HT1080 (cell line): Measurements from ENCODE around the gene ISY1. TPM values are rescaled to one million over a fixed set of nuclear protein-coding genes. Genes with fewer than 3 reads are reported as not detected.
"Not testable (repeated sequence)": the region's sequence is repeated elsewhere in the genome, so short reads cannot be mapped to it uniquely, and the experiment has no call there.

Experiments
- DNase-seq: peaks from one replicate; pipeline ENCODE4 v3.0.0-alpha.2; 2015; ENCODE audit warnings: low read depth
- polyA plus RNA-seq, 2 experiments: library from polyadenylated mRNA; depleted of rRNA; stranded (reverse); fragments of >200 nt; gene quantifications; 2 replicates each; pipeline ENCODE4 v1.2.3, GENCODE V29; 2015
- total RNA-seq: library from RNA; depleted of rRNA; stranded (reverse); fragments of >200 nt; shearing (Covaris generic); gene quantifications from 2 replicates; pipeline ENCODE4 v1.2.3, GENCODE V29; 2014; rRNA removed

Gene ISY1
- total RNA-seq, result 88.6 and 97.6 TPM in 2 replicates
- 71.0 and 80.6 TPM in 2 replicates for polyA plus RNA-seq (2015; cell fraction: cytosol; rRNA removed)
- 31.2 and 47.3 TPM in 2 replicates for polyA plus RNA-seq (2015; cell fraction: nucleus; rRNA removed)

DNA sequence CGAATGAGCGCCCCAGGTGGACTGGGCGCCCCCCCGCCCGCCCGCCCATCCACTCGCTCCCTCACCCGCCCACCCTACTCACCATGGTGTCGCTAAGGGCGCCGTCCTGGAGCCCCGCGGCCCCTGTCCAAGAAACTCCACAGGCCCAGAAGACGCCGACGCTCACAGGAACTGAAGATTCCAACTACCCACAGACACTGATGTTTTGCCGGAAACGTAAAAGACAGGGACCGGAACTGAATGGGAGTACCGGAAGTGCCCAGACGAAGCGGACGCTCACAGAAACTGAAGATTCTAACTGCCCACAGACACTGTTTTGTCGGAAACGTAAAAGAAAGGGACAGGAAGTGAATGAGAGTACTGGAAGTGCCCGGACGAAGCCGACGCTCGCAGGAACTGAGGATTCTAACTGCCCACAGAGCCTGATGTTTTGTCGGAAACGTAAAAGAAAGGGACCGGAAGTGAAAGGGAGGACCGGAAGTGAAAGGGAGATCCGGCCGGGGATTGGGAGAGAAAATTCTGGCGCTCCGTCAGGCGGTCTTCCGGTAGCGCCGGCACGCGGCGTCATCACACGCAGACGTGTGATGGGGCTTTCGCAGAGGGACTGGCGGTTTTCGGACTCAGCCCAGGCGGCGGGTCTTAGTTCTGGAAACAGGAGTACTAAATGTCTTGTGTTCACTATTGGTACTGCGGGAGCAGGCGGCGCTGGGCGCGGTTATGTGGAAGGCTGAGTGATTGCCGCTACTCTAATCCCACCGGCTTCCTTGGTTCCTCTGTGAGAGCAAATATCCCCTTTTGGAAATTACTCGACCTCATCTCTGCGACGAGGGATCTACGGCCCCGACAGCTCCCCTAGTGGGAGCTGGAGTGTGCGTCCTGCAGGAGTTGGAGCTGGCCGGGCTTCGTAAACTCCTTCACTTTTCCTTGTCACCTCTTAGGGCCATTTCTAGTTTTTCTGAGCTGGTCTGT is at the start of gene ISY1:
Gene ISY1 (minus strand): TSS at position 173 of the 969 bp plus-strand sequence. CDS start 88 bp downstream, at position 85.
- DNase-seq, result peak; percentile 99

DNA sequence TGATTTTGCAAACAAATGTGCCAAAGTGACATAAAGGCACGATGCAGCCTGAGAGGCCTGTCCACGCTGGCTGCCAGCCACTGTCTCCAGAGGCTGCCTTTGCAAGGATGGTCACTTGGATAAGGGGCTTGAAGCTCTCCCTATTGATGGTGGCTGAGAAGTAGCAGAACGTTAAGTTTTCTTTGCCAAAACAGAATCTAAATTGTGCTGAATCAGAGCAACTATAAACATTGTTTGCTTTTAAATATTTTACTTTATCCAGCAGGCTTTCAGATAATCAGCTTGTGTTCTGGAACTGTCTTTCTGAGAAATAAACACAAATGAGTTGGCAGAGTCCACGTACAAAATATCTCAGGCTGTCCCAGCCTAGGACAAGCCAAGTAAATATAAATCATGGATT is 46.6 kb upstream of the ISY1 start:
- no peak for DNase-seq

DNA sequence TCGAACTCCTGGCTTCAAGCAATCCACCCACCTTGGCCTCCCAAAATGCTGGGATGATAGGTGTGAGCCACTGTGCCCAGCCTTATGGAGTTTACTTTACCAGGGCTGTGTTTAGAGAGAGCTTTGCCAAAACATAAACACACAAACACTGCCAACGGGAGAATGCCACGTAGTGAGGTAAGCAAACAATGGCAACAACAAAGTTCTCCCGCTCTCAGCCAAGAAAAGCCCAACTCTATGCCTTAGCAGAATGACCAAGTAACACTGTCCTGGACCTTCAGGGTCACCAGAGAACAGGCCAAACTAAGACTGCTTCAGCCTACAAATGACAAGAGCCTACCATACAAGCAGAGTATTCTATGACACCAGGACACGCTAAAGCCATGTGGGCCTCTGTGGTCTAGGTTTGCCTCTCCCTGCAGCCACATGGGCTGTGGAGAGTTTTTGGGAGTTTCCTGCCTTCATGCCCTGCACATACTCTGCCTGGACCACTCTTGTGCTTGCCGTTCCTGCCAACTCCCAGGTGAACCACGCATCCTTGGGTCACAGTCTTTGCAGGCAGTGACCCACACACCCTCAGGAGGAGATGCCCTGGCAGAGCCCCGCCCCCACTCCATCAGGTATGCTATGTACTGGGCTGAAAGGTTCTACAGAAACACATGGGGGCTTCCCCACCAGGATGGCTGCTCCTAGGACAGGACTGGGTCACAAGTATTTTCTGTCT is 44.4 kb upstream of the ISY1 start:
- no peak for DNase-seq

DNA sequence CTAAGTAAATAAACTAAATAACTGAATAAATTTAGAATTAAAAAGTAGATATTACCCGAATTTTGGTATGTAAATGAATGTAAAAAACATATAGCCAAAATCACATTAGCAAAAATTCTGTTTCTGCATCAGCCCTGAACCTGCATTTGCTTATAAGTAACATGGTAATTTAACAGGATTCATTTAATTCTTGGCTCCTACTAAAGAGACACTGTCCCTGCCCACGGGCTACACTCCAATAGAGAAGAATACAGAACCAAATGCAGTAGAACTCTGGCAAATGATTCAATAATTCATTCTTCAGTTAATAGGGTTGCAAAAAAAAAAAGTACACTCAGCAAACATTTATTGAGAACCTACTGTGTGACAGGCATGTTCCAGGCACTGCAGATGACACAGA is 43.6 kb upstream of the ISY1 start:
- DNase-seq, result no peak

DNA sequence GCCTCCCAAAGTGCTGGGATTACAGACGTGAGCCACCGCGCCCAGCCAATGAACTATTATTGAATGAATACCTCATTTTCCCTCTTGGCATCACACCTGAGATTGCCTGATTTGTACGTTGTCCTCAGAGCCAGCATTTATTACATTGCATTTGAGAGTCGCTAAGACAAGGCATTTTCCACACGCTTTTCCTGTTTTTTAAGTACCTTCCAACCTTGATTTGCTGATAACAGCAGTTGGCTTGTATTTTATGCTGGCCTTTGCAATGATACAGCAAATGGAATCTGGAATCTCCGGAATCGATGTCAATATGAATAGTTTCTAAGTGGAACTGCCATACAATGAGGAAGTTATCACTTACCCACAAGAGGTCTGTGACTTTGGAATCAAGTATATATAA is 38.5 kb upstream of the ISY1 start:
- no peak for DNase-seq

DNA sequence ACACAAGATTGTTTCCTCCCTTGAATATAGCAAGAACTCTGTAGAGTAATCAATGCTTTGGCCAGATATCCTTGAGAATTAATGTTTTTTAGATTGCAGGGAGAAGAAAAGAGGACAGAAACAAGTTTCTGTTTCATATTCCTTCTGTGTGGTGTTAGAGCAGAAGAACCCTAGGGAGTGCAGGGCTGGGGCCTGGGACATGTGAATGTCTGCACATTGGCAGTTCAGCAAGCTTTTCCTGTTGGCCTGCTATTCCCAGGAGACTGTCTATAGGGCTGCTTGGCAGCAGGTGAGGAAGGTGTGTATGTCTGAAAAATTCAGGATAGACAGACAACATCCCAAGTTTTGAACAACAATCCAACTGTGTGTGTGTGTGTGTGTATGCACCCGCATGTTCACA is 36.5 kb upstream of the ISY1 start:
- DNase-seq, result no peak

DNA sequence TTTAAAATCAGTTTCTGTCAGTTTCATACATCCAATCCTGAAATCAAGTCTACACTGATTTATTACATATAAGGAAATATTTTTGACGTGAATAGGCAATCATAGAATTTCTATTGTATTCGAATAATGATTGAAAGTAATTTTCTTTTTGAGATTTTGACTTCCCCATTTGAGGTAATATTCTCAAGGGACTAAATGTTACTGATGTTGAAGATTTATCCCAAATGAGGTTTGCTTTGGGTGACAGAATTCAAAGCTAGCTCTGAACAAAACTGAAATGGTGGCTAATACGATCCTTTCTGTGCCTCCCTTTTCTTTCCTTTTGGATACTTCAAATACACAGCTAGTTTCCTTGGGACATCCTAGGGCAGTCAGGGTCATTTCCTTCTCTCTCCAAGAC is 35.7 kb upstream of the ISY1 start:
- no peak for DNase-seq

DNA sequence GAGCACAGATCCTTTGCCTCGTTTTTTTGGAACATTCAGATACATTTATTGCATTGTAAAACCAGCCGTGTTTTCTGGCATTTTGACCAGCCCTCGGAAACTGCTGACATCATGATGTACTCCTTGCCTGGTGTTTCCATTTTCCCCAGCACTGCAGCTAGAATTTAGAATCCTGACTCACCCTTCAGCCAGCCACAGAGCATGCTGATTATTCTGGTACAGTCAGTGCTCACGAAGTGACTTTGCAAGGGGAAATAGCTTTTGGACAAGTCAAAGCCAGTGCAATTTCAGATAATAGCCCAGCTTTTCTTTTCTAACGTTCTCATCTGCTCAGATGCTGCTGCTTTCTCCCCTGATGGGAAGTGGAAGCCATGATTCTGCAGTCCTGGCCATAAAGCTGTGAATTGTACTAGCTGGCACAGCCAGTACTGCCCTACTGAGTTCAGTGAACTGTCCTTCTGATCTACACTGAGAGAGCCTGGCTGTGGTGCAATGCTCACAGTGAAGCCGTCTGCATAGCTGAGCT is 34.9 kb upstream of the ISY1 start:
- peak; percentile 97 for DNase-seq

DNA sequence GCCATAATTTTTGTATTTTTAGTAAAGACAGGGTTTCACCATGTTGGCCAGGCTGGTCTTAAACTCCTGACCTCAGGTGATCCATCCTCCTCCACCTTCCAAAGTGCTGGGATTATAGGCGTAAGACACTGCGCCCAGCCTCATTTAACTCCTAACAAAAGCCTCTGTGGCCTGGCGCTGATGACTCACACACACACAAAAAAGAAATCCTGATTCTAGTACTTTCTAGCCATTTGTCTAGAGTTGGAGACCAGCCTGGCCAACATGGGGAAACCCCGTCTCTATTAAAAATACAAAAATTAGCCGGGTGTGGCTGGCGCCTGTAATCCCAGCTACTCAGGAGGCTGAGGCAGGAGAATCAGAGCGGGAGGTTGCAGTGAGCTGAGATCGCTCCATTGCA is 28.9 kb upstream of the ISY1 start:
- not testable (repeated sequence) for DNase-seq

DNA sequence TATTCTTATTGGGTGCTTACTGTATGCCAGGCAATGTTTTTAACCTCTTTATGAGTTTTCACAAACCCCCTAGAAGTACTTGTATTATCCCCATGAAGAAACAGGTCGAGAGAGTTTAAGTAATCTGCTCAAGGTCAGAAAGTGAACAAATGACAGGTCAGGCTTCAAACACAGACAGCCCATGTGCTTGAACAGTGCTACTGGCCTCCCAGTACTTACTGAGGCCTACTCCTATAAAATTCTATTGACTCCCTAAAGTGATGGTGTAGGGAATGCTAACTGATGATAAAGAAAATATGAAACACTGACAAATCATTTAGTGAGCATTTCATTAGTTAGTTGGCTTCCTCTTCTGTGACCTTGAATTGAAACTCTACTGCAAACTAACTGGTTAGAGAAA is 27.0 kb upstream of the ISY1 start:
- DNase-seq, result no peak

DNA sequence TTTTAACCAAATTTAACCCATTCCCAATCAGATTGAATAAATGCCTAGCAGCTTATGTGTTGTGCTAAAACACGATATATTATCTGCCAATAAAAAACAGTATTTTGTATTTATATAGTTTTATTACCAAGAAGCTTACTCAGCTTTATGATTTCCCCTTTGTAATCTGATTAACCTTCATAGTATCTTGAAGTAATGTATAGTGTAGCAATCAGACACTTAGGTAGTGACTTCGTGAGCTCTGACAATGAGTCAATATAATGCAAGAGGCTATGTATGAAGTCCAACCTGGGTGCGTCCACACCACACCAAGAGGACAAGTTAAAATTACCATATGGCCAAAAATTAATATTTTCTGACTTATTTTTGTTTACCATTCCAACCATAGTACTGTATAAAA is 24.9 kb upstream of the ISY1 start:
- no peak for DNase-seq

DNA sequence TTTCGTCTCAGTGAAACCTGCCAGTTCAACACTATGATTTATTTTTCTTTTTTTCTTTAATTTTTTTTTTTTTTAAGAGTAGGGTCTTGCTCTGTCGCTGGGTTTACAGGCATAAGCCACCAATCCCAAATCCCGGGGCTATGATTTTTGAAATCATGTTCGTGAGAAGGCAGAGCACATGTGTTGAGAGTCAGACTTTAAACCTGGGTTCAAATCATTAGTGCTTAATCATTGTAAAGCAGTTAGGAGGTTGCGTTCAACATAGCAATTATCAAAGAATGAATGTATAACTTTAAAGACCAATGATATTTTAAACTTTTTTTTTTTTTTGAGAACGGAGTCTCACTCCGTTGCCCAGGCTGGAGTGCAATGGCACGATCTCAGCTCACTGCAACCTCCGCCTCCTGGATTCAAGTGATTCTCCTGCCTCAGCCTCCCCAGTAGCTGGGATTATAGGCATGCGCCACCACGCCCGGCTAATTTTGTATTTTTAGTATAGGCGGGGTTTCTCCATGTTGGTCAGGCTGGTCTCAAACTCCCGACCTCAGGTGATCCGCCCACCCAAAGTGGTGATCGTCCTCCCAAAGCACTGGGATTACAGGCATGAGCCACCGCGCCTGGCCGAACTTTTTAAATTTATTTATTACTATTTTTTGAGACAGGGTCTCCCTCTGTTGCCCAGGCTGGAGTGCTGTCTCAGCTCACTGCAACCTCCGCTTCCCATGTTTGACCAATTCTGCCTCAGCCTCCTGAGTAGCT is 24.1 kb upstream of the ISY1 start:
- DNase-seq, result not testable (repeated sequence)

DNA sequence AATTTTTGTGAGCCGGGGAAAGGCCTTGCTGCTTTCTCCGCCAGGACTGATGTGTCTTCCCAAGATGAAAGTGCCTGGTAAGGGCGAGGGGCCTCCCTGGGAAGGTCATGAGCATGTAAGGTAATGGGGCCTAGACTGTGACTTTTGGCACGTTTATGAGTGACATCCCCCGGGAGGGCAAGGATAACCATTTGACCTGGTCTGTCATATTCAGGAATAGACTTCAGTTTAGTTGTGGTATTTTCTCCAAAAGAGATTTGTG is 23.5 kb upstream of the ISY1 start:
- DNase-seq, result no peak

DNA sequence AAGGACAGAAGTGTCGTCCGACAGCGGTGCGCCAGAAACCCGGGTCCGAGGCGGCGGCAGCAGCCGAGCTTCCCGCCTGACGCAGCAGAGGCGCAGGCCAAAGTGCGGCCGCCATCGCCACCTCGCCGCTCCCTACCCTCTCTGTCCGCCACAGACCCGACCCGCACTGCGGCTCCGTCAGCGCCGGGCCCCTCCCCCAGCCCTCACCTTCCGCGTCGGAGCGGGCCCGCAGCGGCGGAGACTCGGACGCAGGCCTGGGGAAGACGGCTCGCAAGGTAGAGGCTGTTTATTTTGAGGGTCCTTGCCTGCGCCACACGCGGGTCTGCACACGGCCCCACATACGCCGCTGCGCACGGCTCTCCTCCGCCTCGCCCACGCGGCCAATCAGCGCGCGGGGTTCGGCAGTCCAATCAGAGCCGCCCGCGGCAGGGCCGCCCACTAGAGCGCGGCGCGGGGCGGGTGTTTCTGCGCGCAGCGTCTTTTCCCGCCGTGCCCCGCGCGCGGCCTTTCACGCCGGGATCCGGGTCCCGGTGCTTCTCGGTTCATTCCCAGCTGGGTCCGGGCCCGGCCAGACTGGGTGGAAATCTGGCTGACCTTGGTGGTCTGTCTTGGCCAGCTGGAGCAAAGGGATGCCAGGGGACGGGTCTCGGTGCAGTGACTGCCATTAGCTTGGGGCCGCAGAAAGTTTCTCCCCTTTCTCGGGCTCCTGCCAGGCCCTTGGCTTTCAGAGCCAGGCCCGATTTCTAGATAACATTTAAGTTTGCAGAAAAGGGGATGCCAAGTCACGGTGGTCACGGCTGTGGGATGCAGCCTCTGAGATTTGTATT is 22.9 kb upstream of the ISY1 start, which contains the start of gene CNBP:
Gene CNBP (minus strand): TSS at position 328 of the 827 bp plus-strand sequence. CDS start 12,139 bp downstream, outside the sequence.
- peak; percentile 98 for DNase-seq

DNA sequence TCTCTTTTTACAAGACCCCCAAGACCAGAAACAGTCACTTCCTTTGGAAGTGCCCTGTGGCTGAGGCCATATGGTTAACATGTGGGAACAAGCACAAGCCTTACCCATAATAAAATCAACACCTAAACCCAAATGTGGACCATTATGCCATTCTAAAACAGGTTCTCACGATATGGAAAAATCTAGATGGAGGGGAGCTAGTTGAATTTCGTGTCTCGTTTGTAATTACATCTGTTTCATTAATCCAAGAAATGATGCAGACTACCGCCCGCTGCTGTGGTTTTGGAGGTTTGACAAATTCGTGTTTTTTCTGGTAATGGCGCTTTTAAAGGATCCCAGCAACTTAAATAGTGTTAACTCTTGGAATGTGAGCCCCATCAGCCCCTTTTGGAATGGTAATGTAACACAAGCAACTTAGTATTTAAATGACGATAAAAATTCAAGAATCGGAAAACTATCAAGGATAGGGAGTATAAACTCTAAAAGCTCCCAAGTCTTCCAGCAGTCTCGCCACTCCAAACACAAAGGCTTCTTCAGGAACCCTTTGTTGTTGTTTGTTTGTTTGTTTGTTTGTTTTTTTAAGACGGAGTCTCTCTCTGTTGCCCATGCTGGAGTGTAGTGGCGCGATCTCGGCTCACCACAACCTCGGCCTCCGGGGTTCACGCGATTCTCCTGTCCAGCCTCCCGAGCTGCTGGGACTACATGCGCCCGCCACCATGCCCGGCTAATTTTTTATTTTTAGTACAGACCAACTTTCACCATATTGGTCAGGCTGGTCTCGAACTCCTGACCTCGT is 21.7 kb upstream of the ISY1 start:
- peak; percentile 63 for DNase-seq

DNA sequence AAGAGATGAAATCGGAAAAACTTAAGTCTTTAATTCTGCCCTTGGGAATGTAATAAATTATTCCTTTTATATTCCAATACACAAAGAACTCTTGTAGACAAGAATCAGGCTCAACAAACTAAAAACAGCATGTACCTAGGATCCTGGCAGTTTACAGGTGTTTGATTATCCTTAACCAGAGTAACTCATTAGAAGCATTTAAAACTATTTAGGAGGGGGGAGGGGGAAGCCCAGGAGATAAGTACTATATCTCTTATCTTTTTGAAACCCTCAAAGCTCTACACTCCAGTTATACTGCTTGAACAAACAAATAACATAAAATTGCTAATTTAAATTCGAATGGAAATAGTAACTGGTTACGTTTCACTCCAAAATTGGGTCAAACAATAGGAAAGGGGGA is 21.0 kb upstream of the ISY1 start:
- DNase-seq, result no peak

DNA sequence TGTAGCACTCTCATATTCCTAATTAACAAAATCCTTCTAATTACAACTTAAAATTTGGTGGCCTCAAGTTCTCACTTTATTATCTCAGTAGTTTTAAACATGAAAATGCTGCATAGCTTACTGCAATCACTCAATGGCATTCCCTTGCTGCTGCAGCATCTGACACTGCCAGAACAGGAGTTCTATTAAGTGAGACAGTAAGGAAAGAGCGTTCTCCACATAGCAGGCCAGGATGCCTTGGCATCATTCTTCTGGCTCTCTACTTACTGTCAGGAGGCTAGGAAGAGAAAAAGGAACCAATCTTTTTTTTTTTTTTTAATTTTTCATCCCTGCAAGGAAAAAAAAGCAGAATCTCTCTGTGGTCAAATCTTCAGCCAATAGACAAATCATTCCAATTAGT is 19.6 kb upstream of the ISY1 start:
- no peak for DNase-seq

DNA sequence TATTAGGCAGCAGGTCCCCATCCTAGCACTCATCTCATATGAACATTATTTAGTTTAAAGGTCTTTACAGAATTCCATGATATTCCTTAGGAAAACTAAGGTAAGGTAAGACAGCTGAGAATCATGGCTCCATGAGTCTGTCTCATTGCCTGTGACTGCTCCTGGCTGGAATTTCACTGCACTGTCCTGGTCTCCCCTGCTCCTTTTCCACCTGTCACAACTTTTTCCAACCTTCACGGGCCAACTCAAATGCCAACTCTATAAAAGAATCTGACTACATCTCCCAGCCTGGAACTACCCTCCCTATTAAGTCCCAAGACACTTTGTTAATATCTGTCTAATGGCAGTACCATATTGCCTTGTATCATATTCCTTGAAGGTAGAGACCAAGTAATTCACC is 15.2 kb upstream of the ISY1 start:
- DNase-seq, result no peak

DNA sequence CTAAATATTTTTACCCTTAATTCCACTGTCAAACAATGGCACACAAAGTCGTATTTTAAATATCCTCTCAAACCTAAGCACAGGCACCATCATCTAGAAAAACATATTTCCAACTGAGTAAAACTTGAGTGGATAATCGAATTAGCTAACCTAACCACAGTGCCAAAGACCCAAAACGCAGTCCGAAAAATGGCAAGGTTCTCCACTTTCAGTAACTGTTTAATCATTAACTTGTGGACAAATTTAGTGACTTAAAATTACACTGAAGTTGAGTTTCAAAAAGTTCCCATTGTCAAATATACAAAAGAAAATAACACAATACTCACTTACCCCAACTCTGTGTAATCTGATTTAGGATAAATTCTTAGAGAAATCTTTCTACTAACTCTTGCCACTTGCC is 12.9 kb upstream of the ISY1 start:
- no peak for DNase-seq

DNA sequence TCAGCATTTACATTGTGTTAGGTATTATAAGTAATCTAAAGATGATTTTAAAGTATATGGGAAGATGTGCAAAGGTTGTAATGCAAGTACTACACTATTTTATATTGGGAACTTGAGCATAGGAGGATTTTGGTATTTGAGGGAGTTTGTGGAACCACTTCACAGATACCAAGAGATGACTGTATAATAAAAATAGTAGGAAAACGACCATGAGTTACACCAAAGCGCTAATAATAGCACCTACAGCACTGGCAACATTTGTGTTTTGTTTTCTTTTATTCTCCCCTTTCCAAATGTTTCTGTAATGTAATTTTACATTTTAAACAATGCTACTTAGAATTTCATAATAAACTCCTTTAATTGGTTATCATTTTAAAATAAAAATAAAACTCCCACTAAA is 12.3 kb upstream of the ISY1 start:
- DNase-seq, result no peak
